MM.1S (cell line): ENCODE measurements around the gene ALG11.
"Not testable (repeated sequence)": the region's sequence is repeated elsewhere in the genome, so short reads cannot be mapped to it uniquely, and the experiment has no call there.

Experiments used
- CTCF ChIP-seq: fragments of 300-600 bp; sonication (generic); IDR thresholded peaks from 2 replicates; pipeline ENCODE4 v1.5.1; 2016; ENCODE audit warnings: antibody characterized with exemption, low read length, mixed read lengths
- EZH2 ChIP-seq: fragments of 300-600 bp; sonication (generic); optimal IDR thresholded peaks from 2 replicates; pipeline ENCODE3; 2017; ENCODE audit warnings: low read depth, mild to moderate bottlenecking, antibody characterized with exemption, low read length, mixed read lengths

DNA sequence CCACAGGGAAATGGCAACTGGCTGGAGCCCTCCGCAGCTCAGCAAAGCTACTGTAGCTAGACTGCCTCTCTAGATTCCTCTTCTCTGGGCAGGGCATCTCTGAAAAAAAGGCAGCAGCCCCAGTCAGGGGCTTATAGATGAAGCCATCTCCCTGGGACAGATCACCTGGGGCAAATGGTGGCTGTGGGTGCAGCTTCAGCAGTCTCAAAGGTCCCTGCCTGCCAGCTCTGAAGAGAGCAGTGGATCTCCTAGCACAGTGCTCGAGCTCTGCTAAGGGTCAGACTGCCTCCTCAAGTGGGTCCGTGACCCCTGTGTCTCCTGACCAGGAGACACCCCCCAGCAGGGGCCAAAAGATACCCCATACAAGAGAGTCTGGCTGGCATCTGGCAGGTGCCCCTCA, 28.9 kb upstream of the ALG11 start:
- TF ChIP-seq CTCF, EZH2: not testable (repeated sequence)
